Activated CD8-positive, alpha-beta T cell treated with anti-CD3 and anti-CD28 coated beads for 36 hours (primary cell): ENCODE measurements around the gene TOM1L2. TPM values are rescaled to one million over a fixed set of nuclear protein-coding genes. Genes with fewer than 3 reads are reported as not detected.

ENCODE experiments used
- ATAC-seq: fragments of 200-7000 bp; cut with Tn5 transposase; one replicate; pipeline ENCODE4 v1.10.0; 2021; ENCODE audit warnings: mild to moderate bottlenecking, moderate library complexity
- CTCF ChIA-PET: fragments of 350-600 bp; sonication (Branson Sonifier 250); formaldehyde crosslinking; loops from one replicate; lab custom pipeline; 2021; ENCODE audit warnings: antibody characterized with exemption; lab: Charles Lee
- POLR2A ChIA-PET: fragments of 350-600 bp; sonication (Branson Sonifier 250); formaldehyde crosslinking; loops from one replicate; lab custom pipeline; 2021; ENCODE audit warnings: antibody characterized with exemption; lab: Charles Lee
- DNase-seq: peaks from one replicate; pipeline ENCODE4 v3.0.0-alpha.2; 2020
- H3K27ac Mint-ChIP-seq: one replicate; pipeline ENCODE4 v1.8.0; 2021; ENCODE audit warnings: mild to moderate bottlenecking, mixed read lengths
- H3K27me3 Mint-ChIP-seq: one replicate; pipeline ENCODE4 v1.8.0; 2021; ENCODE audit warnings: mixed read lengths
- H3K36me3 Mint-ChIP-seq: one replicate; pipeline ENCODE4 v1.8.0; 2021; ENCODE audit warnings: low read depth, mixed read lengths
- H3K4me1 Mint-ChIP-seq: one replicate; pipeline ENCODE4 v1.8.0; 2021; ENCODE audit warnings: low read depth, mixed read lengths
- H3K4me3 Mint-ChIP-seq: one replicate; pipeline ENCODE4 v1.8.0; 2021; ENCODE audit warnings: mild to moderate bottlenecking, moderate library complexity, mixed read lengths
- H3K9me3 Mint-ChIP-seq: one replicate; pipeline ENCODE4 v1.8.0; 2021; ENCODE audit warnings: mixed read lengths
- CTCF ChIP-seq: fragments of 200-600 bp; IDR thresholded peaks from one replicate; pipeline ENCODE4 v1.8.0; 2022; ENCODE audit warnings: antibody characterized with exemption, mild to moderate bottlenecking
- intact Hi-C: fragments of 100-400 bp; cut with micrococcal nuclease; formaldehyde crosslinking; loops from one replicate; pipeline ENCODE4 v1.10.0; 2022
- total RNA-seq, 2 experiments: library from RNA; stranded (reverse); gene quantifications; one replicate each; pipeline ENCODE4 v1.2.3, GENCODE V29; 2021

TOM1L2 gene
- total RNA-seq, 2 experiments from 2014 or later: 10.3 to 10.8 TPM

GRCh38 chr17:17934806-17935205 lies 37.4 kb downstream of the TOM1L2 start:
- no peaks in the 10 kb centered on the region for H3K27me3 Mint-ChIP-seq
- DNase-seq (no peak), ATAC-seq (no peak)
- H3K4me1 Mint-ChIP-seq: peaks cover 30% of the 10 kb centered on the region
- no peaks in the 10 kb centered on the region for H3K36me3 Mint-ChIP-seq
- TF ChIP-seq CTCF: no peak
- no peaks in the 10 kb centered on the region for H3K9me3 Mint-ChIP-seq
- ChIA-PET CTCF (interaction anchor here (0.8 to 1.8 kb wide), 5 partner anchors 16 to 95 kb away, joined by 3 to 8 read pairs (median 3); no protein-coding TSS in a partner anchor), POLR2A (interaction anchor here (1.3 kb wide), 1 partner anchor 11 kb away, joined by 5 read pairs; no protein-coding TSS in a partner anchor)
- no peak overlapping the region for H3K4me3 Mint-ChIP-seq
- H3K27ac Mint-ChIP-seq: no peak overlapping the region
- intact Hi-C loops: no loop called here

- POLR2A ChIA-PET: interaction anchor here (1.3 kb wide), 1 partner anchor 12 kb away, joined by 5 read pairs; no protein-coding TSS in a partner anchor
- no peaks in the 10 kb centered on the region for H3K27me3 Mint-ChIP-seq
- no peak overlapping the region for H3K4me3 Mint-ChIP-seq
- ATAC-seq (peak; percentile 30), DNase-seq (no peak)
- intact Hi-C loops: no loop called here
- no peak overlapping the region for H3K27ac Mint-ChIP-seq
- H3K9me3 Mint-ChIP-seq: no peaks in the 10 kb centered on the region
- H3K36me3 Mint-ChIP-seq: no peaks in the 10 kb centered on the region
- H3K4me1 Mint-ChIP-seq: peaks cover 30% of the 10 kb centered on the region
- TF ChIP-seq CTCF: no peak
- CTCF ChIA-PET: interaction anchor here (1.8 kb wide), 1 partner anchor 44 kb away, joined by 7 read pairs; no protein-coding TSS in a partner anchor
Observed at GRCh38 chr17:17934214-17934613, 38.0 kb downstream of the TOM1L2 start.

- no peak for TF ChIP-seq CTCF
- CTCF ChIA-PET: interaction anchor here (1.5 to 2.7 kb wide), 4 partner anchors 11 to 99 kb away, joined by 6 to 23 read pairs (median 7); no protein-coding TSS in a partner anchor
Observed at GRCh38 chr17:17933775-17934174, 38.4 kb downstream of the TOM1L2 start.

GRCh38 chr17:17931159-17931558 lies 41.0 kb downstream of the TOM1L2 start:
- TF ChIP-seq CTCF: no peak
- Mint-ChIP-seq H3K27me3 (no peaks in the 10 kb centered on the region), H3K36me3 (no peaks in the 10 kb centered on the region), H3K4me1 (peaks cover 24% of the 10 kb centered on the region), H3K27ac (no peak overlapping the region), H3K4me3 (no peak overlapping the region), H3K9me3 (no peaks in the 10 kb centered on the region)
- DNase-seq: no peak
- intact Hi-C loops: no loop called here
- ChIA-PET POLR2A (no interaction called here), CTCF (interaction anchor here (2.7 kb wide), 1 partner anchor 13 kb away, joined by 23 read pairs; no protein-coding TSS in a partner anchor)
- ATAC-seq: no peak

More at GRCh38 chr17:17933775-17934174, 38.4 kb downstream of the TOM1L2 start:
- intact Hi-C loops: no loop called here
- Mint-ChIP-seq H3K9me3 (no peaks in the 10 kb centered on the region), H3K27me3 (no peaks in the 10 kb centered on the region), H3K27ac (no peak overlapping the region), H3K4me3 (no peak overlapping the region), H3K36me3 (no peaks in the 10 kb centered on the region), H3K4me1 (peaks cover 30% of the 10 kb centered on the region)
- POLR2A ChIA-PET: interaction anchor here (1.3 kb wide), 1 partner anchor 12 kb away, joined by 5 read pairs; no protein-coding TSS in a partner anchor
- no peak for DNase-seq
- peak; percentile 30 for ATAC-seq

GRCh38 chr17:17930674-17931073 lies 41.5 kb downstream of the TOM1L2 start:
- no peak overlapping the region for H3K4me3 Mint-ChIP-seq
- ChIA-PET POLR2A (no interaction called here), CTCF (no interaction called here)

More at GRCh38 chr17:17930674-17931073, 41.5 kb downstream of the TOM1L2 start:
- no peak for ATAC-seq
- Mint-ChIP-seq H3K27me3 (no peaks in the 10 kb centered on the region), H3K36me3 (no peaks in the 10 kb centered on the region), H3K27ac (no peak overlapping the region), H3K9me3 (no peaks in the 10 kb centered on the region), H3K4me1 (peaks cover 19% of the 10 kb centered on the region)
- TF ChIP-seq CTCF: no peak
- intact Hi-C loops: no loop called here
- no peak for DNase-seq
